Mesenchymal stem cell (in vitro differentiated cells and primary cell): ENCODE data around the gene E2F4.

ENCODE experiments used
- DNase-seq: peaks from one replicate; pipeline ENCODE4 v3.0.0-alpha.2; 2013
- H2AFZ ChIP-seq: one replicate; pipeline ENCODE4 v1.6.1; 2013; ENCODE audit warnings: low read depth, mild to moderate bottlenecking, control low read depth, inconsistent platforms, low read length, moderate library complexity
- H2AK5ac ChIP-seq: 2 replicates; pipeline ENCODE4 v1.6.1; 2013; ENCODE audit warnings: low read length, moderate library complexity, mild to moderate bottlenecking, inconsistent platforms; ENCODE audit not compliant: severe bottlenecking
- H2BK120ac ChIP-seq: one replicate; pipeline ENCODE4 v1.6.1; 2013; ENCODE audit warnings: low read depth, mild to moderate bottlenecking, inconsistent platforms, low read length, moderate library complexity
- H2BK12ac ChIP-seq, 2 experiments: one replicate each; pipeline ENCODE4 v1.6.1; 2013; ENCODE audit warnings: inconsistent platforms in 2 of 2, low read length in 2 of 2, mild to moderate bottlenecking in 2 of 2, moderate library complexity in 2 of 2, control low read depth in 1 of 2
- H2BK15ac ChIP-seq: one replicate; pipeline ENCODE4 v1.6.1; 2013; ENCODE audit warnings: mild to moderate bottlenecking, low read depth, inconsistent platforms; ENCODE audit not compliant: poor library complexity, severe bottlenecking
- H2BK5ac ChIP-seq: 2 replicates; pipeline ENCODE4 v1.6.1; 2013; ENCODE audit warnings: low read depth, mild to moderate bottlenecking, low read length, control low read depth, inconsistent platforms; ENCODE audit not compliant: poor library complexity, severe bottlenecking
- H3K14ac ChIP-seq, 2 experiments: one replicate each; pipeline ENCODE4 v1.6.1; 2013; ENCODE audit warnings: inconsistent platforms in 2 of 2, low read length in 2 of 2, control low read depth in 1 of 2, mild to moderate bottlenecking in 1 of 2, moderate library complexity in 1 of 2
- H3K18ac ChIP-seq, 2 experiments: one replicate each; pipeline ENCODE4 v1.6.1; 2013; ENCODE audit warnings: inconsistent platforms in 2 of 2, low read length in 2 of 2, control low read depth in 1 of 2, low read depth in 1 of 2, mild to moderate bottlenecking in 1 of 2
- H3K23ac ChIP-seq, 2 experiments: one replicate each; pipeline ENCODE4 v1.6.1; 2013; ENCODE audit warnings: inconsistent platforms in 2 of 2, low read length in 2 of 2, mild to moderate bottlenecking in 2 of 2, moderate library complexity in 2 of 2, control low read depth in 1 of 2
- H3K27ac ChIP-seq: 2 replicates; pipeline ENCODE4 v1.5.1; 2013; ENCODE audit warnings: mild to moderate bottlenecking, moderate library complexity, low read length, control low read depth, inconsistent platforms; ENCODE audit not compliant: poor library complexity, severe bottlenecking
- H3K27me3 ChIP-seq, 2 experiments: 2 replicates each; pipeline versions ENCODE4 v1.6.1 to v1.7.0; 2013; ENCODE audit warnings: low read length in 2 of 2, mild to moderate bottlenecking in 2 of 2, moderate library complexity in 2 of 2, control low read depth in 1 of 2, inconsistent platforms in 1 of 2; ENCODE audit not compliant: control insufficient read depth in 1 of 2, insufficient read depth in 1 of 2
- H3K36me3 ChIP-seq, 2 experiments: 2 replicates each; pipeline versions ENCODE4 v1.6.1 to v1.7.0; 2013; ENCODE audit warnings: low read length in 2 of 2, control low read depth in 1 of 2, inconsistent platforms in 1 of 2, low read depth in 1 of 2, mild to moderate bottlenecking in 1 of 2; ENCODE audit not compliant: insufficient read depth in 2 of 2, control insufficient read depth in 1 of 2
- H3K4ac ChIP-seq, 2 experiments: one replicate each; pipeline ENCODE4 v1.6.1; 2013; ENCODE audit warnings: inconsistent platforms in 2 of 2, low read length in 2 of 2, mild to moderate bottlenecking in 2 of 2, moderate library complexity in 2 of 2, control low read depth in 1 of 2, low read depth in 1 of 2
- H3K4me1 ChIP-seq: 2 replicates; pipeline ENCODE4 v1.6.1; 2013; ENCODE audit warnings: low read depth, low read length, control low read depth; ENCODE audit not compliant: control insufficient read depth, insufficient read depth
- H3K4me2 ChIP-seq: 2 replicates; pipeline ENCODE4 v1.6.1; 2013; ENCODE audit warnings: low read length, mild to moderate bottlenecking, inconsistent platforms; ENCODE audit not compliant: poor library complexity, severe bottlenecking
- H3K4me3 ChIP-seq, 2 experiments: 2 replicates each; pipeline versions ENCODE4 v1.5.1 to v1.7.0; 2013; ENCODE audit warnings: low read length in 2 of 2, mild to moderate bottlenecking in 2 of 2, control low read depth in 1 of 2, low read depth in 1 of 2; ENCODE audit not compliant: insufficient read depth in 1 of 2
- H3K79me1 ChIP-seq: replicated peaks from 2 replicates; pipeline ENCODE4 v1.6.1; 2013; ENCODE audit warnings: mild to moderate bottlenecking, control low read depth, low read length, inconsistent platforms; ENCODE audit not compliant: poor library complexity, severe bottlenecking
- H3K9ac ChIP-seq: 2 replicates; pipeline ENCODE4 v1.7.0; 2013; ENCODE audit warnings: mild to moderate bottlenecking, low read length, moderate library complexity
- H3K9me3 ChIP-seq: 2 replicates; pipeline ENCODE4 v1.7.0; 2013; ENCODE audit warnings: mild to moderate bottlenecking, low read length; ENCODE audit not compliant: control insufficient read depth
- H4K8ac ChIP-seq: one replicate; pipeline ENCODE4 v1.6.1; 2013; ENCODE audit warnings: inconsistent platforms, mild to moderate bottlenecking, low read length, moderate library complexity
- H4K91ac ChIP-seq: one replicate; pipeline ENCODE4 v1.6.1; 2013; ENCODE audit warnings: mild to moderate bottlenecking, low read length, inconsistent platforms
- WGBS: methylation state at CpG from one replicate; pipeline ENCODE4 v1.1.7; 2013; ENCODE audit warnings: mixed read lengths; 5-methylcytosine and 5-hydroxymethylcytosine counted together

The E2F4 gene

GRCh38 chr16:67151431-67152097, 40.4 kb upstream of the E2F4 start:
- peaks cover 33 to 37% of the 10 kb centered on the region in 2 experiments for H3K36me3 ChIP-seq
- WGBS, result 71% methylated on average over 8 of the region's 8 CpGs

GRCh38 chr16:67154578-67155294, 37.2 kb upstream of the E2F4 start:
- Histone ChIP-seq H3K18ac (no peak overlapping the region), H3K23ac (no peak overlapping the region), H2AK5ac (no peak overlapping the region), H2BK5ac (no peak overlapping the region), H3K9me3 (no peaks in the 10 kb centered on the region), H3K9ac (no peak overlapping the region), H2BK12ac (no peak overlapping the region), H2BK120ac (no peak overlapping the region), H3K4me3 (no peak overlapping the region), H3K4ac (no peak overlapping the region), H4K8ac (peak overlapping the region; percentile 4), H3K14ac (peak overlapping the region in 1 of 2 experiments; percentile 71), H2AFZ (no peak overlapping the region), H4K91ac (no peak overlapping the region), H3K27ac (no peak overlapping the region), H3K79me1 (peaks cover 13% of the 10 kb centered on the region), H2BK15ac (no peak overlapping the region), H3K4me1 (peaks cover 41% of the 10 kb centered on the region), H3K36me3 (peaks cover 3 to 7% of the 10 kb centered on the region in 2 experiments), H3K4me2 (peak overlapping the region; percentile 76), H3K27me3 (peaks cover 0 to 40% of the 10 kb centered on the region in 2 experiments)
- no peak for DNase-seq
- 25% methylated on average over 39 of the region's 61 CpGs for WGBS

More at GRCh38 chr16:67151431-67152097, 40.4 kb upstream of the E2F4 start:
- Histone ChIP-seq H3K79me1 (peaks cover 16% of the 10 kb centered on the region), H3K4me3 (peak overlapping the region in 1 of 2 experiments; percentile 81), H3K4me2 (no peak overlapping the region), H3K9me3 (no peaks in the 10 kb centered on the region), H3K18ac (peak overlapping the region in 1 of 2 experiments; percentile 72), H2BK12ac (peak overlapping the region in 1 of 2 experiments; percentile 16), H2BK5ac (no peak overlapping the region), H2AK5ac (peak overlapping the region; percentile 66), H4K8ac (peak overlapping the region; percentile 89), H3K23ac (no peak overlapping the region), H4K91ac (peak overlapping the region; percentile 95), H3K9ac (peak overlapping the region; percentile 94), H3K27me3 (peaks cover 0 to 32% of the 10 kb centered on the region in 2 experiments), H3K14ac (peak overlapping the region in 1 of 2 experiments; percentile 30), H2BK15ac (peak overlapping the region; percentile 6), H2AFZ (no peak overlapping the region), H2BK120ac (peak overlapping the region; percentile 2), H3K27ac (no peak overlapping the region), H3K4ac (peak overlapping the region in 1 of 2 experiments; percentile 22), H3K4me1 (peaks cover 44% of the 10 kb centered on the region)
- DNase-seq, result peak; percentile 24

GRCh38 chr16:67155295-67156142, 36.4 kb upstream of the E2F4 start:
- H2AK5ac ChIP-seq, result no peak overlapping the region
- H3K27me3 ChIP-seq, result peaks cover 0 to 40% of the 10 kb centered on the region in 2 experiments
- peak overlapping the region; percentile 32 for H3K9ac ChIP-seq
- no peak overlapping the region for H3K4ac ChIP-seq
- H3K18ac ChIP-seq, result no peak overlapping the region
- H2BK15ac ChIP-seq, result no peak overlapping the region
- peaks cover 0 to 6% of the 10 kb centered on the region in 2 experiments for H3K36me3 ChIP-seq
- WGBS, result 9% methylated on average over 68 of the region's 74 CpGs
- no peaks in the 10 kb centered on the region for H3K9me3 ChIP-seq
- H2BK120ac ChIP-seq, result no peak overlapping the region
- no peak overlapping the region for H4K8ac ChIP-seq
- H3K27ac ChIP-seq, result no peak overlapping the region
- H4K91ac ChIP-seq, result no peak overlapping the region
- H2BK12ac ChIP-seq, result no peak overlapping the region
- peaks cover 36% of the 10 kb centered on the region for H3K4me1 ChIP-seq
- no peak overlapping the region for H2AFZ ChIP-seq
- no peak overlapping the region for H2BK5ac ChIP-seq
- H3K4me3 ChIP-seq, result no peak overlapping the region
- peak; percentile 66 for DNase-seq
- peak overlapping the region in 1 of 2 experiments; percentile 71 for H3K14ac ChIP-seq
- H3K4me2 ChIP-seq, result peak overlapping the region; percentile 76
- no peak overlapping the region for H3K23ac ChIP-seq
- peaks cover 11% of the 10 kb centered on the region for H3K79me1 ChIP-seq
